ENCODE measurements around the gene CACUL1. TPM values are rescaled to one million over a fixed set of nuclear protein-coding genes. Genes with fewer than 3 reads are reported as not detected.

Gene CACUL1
- total RNA-seq, 1 donor from 2014 or later, result 34.0 TPM

DNA sequence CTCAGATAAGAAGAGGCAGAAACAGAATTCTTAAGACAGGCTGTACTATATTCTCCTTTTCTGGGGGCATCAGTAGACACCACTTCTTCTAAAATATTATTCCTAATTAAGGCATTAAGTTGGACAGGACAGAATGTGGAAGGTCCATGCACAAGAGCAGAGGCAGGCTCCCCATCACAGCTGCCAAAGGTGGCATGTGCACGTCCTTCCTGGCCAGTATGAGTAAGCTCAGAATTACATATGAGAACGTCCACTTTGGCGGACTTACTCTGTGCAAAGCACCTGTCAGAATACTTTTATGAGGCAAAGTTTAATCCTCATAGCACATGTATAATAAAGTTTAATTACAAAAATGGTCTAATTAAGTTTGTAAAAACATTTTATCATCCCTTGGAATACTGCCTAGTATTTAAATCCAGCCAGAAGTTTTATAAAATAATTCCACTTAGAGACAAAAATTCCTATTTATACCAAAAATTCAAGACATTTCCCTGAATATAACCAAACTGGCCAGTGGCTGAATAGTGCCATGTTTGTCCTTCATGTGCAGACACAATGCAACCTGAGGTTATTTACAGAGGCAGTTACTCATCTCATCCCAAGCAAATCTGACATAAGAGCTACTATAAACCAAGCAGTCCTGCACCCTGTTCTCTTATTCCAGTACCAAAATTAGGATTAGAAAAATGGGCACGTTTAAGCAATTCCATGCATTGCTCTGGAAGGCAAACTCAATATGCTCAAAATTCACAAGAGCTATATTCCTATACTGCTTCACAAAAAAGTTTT lies 65.5 kb downstream of the CACUL1 start:
- H3K36me3 Mint-ChIP-seq (ENCODE audit: unreplicated experiment), result peaks cover 45% of the 10 kb centered on the region
- DNase-seq (ENCODE audit: extremely low spot score, unreplicated experiment), result no peak
- peaks cover 17% of the 10 kb centered on the region for H3K4me1 Mint-ChIP-seq (ENCODE audit: unreplicated experiment)
- no peak overlapping the region for H3K4me3 Mint-ChIP-seq (ENCODE audit: unreplicated experiment)
- no peak overlapping the region for H3K27ac Mint-ChIP-seq (ENCODE audit: unreplicated experiment)
- H3K9me3 Mint-ChIP-seq (ENCODE audit: unreplicated experiment), result no peaks in the 10 kb centered on the region
- H3K27me3 Mint-ChIP-seq (ENCODE audit: unreplicated experiment), result no peaks in the 10 kb centered on the region
- TF ChIP-seq, protein P1, sequence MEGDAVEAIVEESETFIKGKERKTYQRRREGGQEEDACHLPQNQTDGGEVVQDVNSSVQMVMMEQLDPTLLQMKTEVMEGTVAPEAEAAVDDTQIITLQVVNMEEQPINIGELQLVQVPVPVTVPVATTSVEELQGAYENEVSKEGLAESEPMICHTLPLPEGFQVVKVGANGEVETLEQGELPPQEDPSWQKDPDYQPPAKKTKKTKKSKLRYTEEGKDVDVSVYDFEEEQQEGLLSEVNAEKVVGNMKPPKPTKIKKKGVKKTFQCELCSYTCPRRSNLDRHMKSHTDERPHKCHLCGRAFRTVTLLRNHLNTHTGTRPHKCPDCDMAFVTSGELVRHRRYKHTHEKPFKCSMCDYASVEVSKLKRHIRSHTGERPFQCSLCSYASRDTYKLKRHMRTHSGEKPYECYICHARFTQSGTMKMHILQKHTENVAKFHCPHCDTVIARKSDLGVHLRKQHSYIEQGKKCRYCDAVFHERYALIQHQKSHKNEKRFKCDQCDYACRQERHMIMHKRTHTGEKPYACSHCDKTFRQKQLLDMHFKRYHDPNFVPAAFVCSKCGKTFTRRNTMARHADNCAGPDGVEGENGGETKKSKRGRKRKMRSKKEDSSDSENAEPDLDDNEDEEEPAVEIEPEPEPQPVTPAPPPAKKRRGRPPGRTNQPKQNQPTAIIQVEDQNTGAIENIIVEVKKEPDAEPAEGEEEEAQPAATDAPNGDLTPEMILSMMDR (IDR thresholded peaks at IDR 0.05), result no peak

DNA sequence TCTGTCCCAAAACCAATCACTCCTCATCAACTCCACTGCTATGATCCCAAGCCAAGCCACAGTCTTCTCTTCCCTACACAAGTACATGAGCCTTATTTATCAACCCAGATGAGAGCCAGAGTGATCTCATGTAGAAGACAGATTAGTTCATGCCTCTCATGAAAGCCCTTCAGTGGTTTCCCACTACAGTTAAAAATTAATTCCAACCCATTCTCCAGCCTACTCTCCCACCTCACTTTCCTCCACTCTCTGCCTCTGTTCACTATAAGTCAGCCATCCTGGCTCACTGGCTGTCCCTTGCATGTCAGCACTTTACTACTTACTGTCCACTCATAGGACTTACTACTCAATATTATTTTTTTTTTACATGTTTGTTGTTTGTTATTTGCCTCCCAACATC lies 67.3 kb downstream of the CACUL1 start:
- H3K27me3 Mint-ChIP-seq (ENCODE audit: unreplicated experiment), result no peaks in the 10 kb centered on the region
- TF ChIP-seq, protein P1 (IDR thresholded peaks at IDR 0.05), result no peak
- H3K4me1 Mint-ChIP-seq (ENCODE audit: unreplicated experiment), result peaks cover 6% of the 10 kb centered on the region
- peaks cover 45% of the 10 kb centered on the region for H3K36me3 Mint-ChIP-seq (ENCODE audit: unreplicated experiment)
- no peaks in the 10 kb centered on the region for H3K9me3 Mint-ChIP-seq (ENCODE audit: unreplicated experiment)
- DNase-seq (ENCODE audit: extremely low spot score, unreplicated experiment), result no peak
- no peak overlapping the region for H3K4me3 Mint-ChIP-seq (ENCODE audit: unreplicated experiment)
- no peak overlapping the region for H3K27ac Mint-ChIP-seq (ENCODE audit: unreplicated experiment)

DNA sequence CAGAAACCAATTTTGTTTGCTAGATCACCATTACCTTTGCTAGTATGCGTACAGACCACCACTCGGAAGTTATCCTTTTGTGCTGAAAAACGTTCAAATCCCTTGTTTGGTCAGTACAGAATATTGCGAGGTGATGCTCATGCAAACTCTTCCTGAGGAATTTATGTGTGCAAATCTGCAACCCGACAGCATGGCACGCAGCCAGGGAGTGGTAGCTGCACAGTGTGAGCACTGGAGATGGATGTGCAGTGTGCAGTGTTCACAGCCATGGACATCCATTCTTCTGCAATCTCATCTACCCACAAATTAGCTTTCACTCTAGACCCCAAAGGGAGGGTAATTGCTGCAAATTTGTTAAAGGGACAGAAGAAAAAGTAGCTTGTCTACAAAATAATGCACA lies 72.2 kb downstream of the CACUL1 start:
- H3K4me1 Mint-ChIP-seq (ENCODE audit: unreplicated experiment), result no peaks in the 10 kb centered on the region
- no peaks in the 10 kb centered on the region for H3K9me3 Mint-ChIP-seq (ENCODE audit: unreplicated experiment)
- DNase-seq (ENCODE audit: extremely low spot score, unreplicated experiment), result peak; percentile 53
- H3K27ac Mint-ChIP-seq (ENCODE audit: unreplicated experiment), result no peak overlapping the region
- H3K36me3 Mint-ChIP-seq (ENCODE audit: unreplicated experiment), result peaks cover 40% of the 10 kb centered on the region
- H3K4me3 Mint-ChIP-seq (ENCODE audit: unreplicated experiment), result no peak overlapping the region
- no peaks in the 10 kb centered on the region for H3K27me3 Mint-ChIP-seq (ENCODE audit: unreplicated experiment)
- TF ChIP-seq, protein P1 (IDR thresholded peaks at IDR 0.05), result no peak

DNA sequence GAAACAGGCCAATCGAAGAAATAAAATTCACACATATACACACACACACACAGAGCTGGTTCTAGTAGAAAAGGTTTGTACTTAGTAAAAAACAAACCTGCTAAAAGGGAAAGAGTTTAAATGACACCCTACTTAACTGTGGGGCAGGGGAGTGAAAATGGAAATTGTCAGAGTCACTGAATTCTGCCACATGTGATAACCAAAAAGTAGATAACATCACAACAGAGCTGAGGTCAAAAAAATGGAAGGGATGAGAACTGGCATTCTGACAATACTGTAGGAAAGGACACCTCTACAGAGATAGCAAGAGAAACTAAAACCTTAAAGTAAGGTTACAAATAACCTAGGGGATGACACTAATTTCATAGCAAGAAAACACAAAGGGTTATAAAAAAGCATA lies 74.6 kb downstream of the CACUL1 start:
- TF ChIP-seq, protein P1 (IDR thresholded peaks at IDR 0.05), result no peak
- Mint-ChIP-seq H3K27ac (ENCODE audit: unreplicated experiment) (no peak overlapping the region), H3K9me3 (ENCODE audit: unreplicated experiment) (no peaks in the 10 kb centered on the region), H3K4me1 (ENCODE audit: unreplicated experiment) (peaks cover 4% of the 10 kb centered on the region), H3K4me3 (ENCODE audit: unreplicated experiment) (no peak overlapping the region), H3K27me3 (ENCODE audit: unreplicated experiment) (no peaks in the 10 kb centered on the region), H3K36me3 (ENCODE audit: unreplicated experiment) (peaks cover 32% of the 10 kb centered on the region)
- no peak for DNase-seq (ENCODE audit: extremely low spot score, unreplicated experiment)

DNA sequence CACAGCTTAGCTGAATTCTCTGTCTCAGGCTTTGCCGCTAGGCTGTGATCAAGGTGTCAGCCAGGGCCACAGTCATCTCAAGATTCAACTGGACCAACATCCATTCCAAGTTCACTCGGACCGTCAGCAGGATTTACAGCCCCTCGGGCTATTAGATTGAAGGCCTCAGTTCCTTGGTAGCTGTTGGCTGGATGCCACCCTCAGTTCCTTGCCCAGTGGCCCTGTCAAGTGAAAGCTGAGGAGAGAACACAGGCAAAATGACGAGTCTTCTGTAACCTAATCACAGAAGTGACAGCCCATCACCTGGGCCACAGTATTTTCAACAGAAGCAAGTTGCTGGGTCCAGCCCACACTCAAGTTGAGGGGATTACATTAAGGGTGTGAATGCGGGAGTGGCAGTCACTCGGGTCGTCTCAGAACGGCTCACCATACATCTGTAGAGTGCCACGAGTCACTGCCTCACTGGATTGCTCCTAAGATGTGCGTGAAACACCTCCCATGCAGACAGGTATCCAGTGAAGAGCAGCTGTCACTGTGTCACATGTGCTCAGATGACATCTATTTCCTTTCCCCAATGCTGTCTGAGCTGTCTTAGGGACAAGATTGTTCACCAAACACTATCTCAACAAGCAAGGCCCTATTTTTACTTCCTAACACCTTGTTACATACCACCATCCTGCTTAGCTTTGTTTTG lies 80.4 kb downstream of the CACUL1 start:
- DNase-seq (ENCODE audit: extremely low spot score, unreplicated experiment), result no peak
- TF ChIP-seq, protein P1 (IDR thresholded peaks at IDR 0.05), result no peak
- no peaks in the 10 kb centered on the region for H3K9me3 Mint-ChIP-seq (ENCODE audit: unreplicated experiment)

More for the DNA sequence above, 80.4 kb downstream of the CACUL1 start:
- H3K4me3 Mint-ChIP-seq (ENCODE audit: unreplicated experiment), result no peak overlapping the region
- no peak overlapping the region for H3K27ac Mint-ChIP-seq (ENCODE audit: unreplicated experiment)
- peaks cover 30% of the 10 kb centered on the region for H3K36me3 Mint-ChIP-seq (ENCODE audit: unreplicated experiment)
- no peaks in the 10 kb centered on the region for H3K27me3 Mint-ChIP-seq (ENCODE audit: unreplicated experiment)
- peaks cover 10% of the 10 kb centered on the region for H3K4me1 Mint-ChIP-seq (ENCODE audit: unreplicated experiment)
